Smooth muscle cell (in vitro differentiated cells): ENCODE data around the gene ALK. TPM values are rescaled to one million over a fixed set of nuclear protein-coding genes. Genes with fewer than 3 reads are reported as not detected.

Experiments used
- DNase-seq: peaks from one replicate; lab custom pipeline; 2025; ENCODE audit not compliant: unreplicated experiment; lab: John Stamatoyannopoulos, UW
- H2AFZ ChIP-seq: fragments of 200-600 bp; sonication (generic); 2 replicates; pipeline ENCODE4 v1.6.0; 2016; ENCODE audit warnings: antibody characterized with exemption, low read depth, mild to moderate bottlenecking
- H3F3A ChIP-seq: fragments of 200-600 bp; sonication (generic); 2 replicates; pipeline ENCODE4 v1.6.0; 2017; ENCODE audit warnings: antibody characterized with exemption, low read depth
- H3K27ac ChIP-seq: fragments of 200-600 bp; sonication (generic); 2 replicates; pipeline ENCODE4 v1.5.1; 2016; ENCODE audit warnings: low read depth, mild to moderate bottlenecking
- H3K27me3 ChIP-seq: fragments of 200-600 bp; sonication (generic); 2 replicates; pipeline ENCODE4 v1.6.1; 2016; ENCODE audit warnings: low read depth, mild to moderate bottlenecking
- H3K36me3 ChIP-seq: fragments of 200-600 bp; sonication (generic); 2 replicates; pipeline ENCODE4 v1.5.1; 2016; ENCODE audit warnings: low read depth
- H3K4me1 ChIP-seq: fragments of 200-600 bp; sonication (generic); 2 replicates; pipeline ENCODE4 v1.5.1; 2016; ENCODE audit warnings: low read depth
- H3K4me2 ChIP-seq: fragments of 200-600 bp; sonication (generic); 2 replicates; pipeline ENCODE4 v1.6.0; 2016; ENCODE audit warnings: mild to moderate bottlenecking
- H3K4me3 ChIP-seq: fragments of 200-600 bp; sonication (generic); 2 replicates; pipeline ENCODE4 v1.5.1; 2016; ENCODE audit warnings: mild to moderate bottlenecking
- H3K79me2 ChIP-seq: fragments of 200-600 bp; sonication (generic); 2 replicates; pipeline ENCODE4 v1.6.0; 2016; ENCODE audit warnings: low read depth, mild to moderate bottlenecking
- H3K9ac ChIP-seq: fragments of 200-600 bp; sonication (generic); 2 replicates; pipeline ENCODE4 v1.6.0; 2016; ENCODE audit warnings: low read depth
- H3K9me3 ChIP-seq: fragments of 200-600 bp; sonication (generic); replicated peaks from 2 replicates; pipeline ENCODE4 v1.5.1; 2016; ENCODE audit warnings: low read depth
- H4K20me1 ChIP-seq: fragments of 200-600 bp; sonication (generic); 2 replicates; pipeline ENCODE4 v1.6.0; 2016; ENCODE audit warnings: low read depth
- CTCF ChIP-seq: fragments of 200-600 bp; sonication (generic); IDR thresholded peaks from 2 replicates; pipeline ENCODE4 v1.5.1; 2017; ENCODE audit warnings: borderline replicate concordance, mild to moderate bottlenecking, antibody characterized with exemption; ENCODE audit not compliant: insufficient read depth, poor library complexity, severe bottlenecking
- WGBS: methylation state at CpG from one replicate; pipeline ENCODE4 v1.1.7; 2016; ENCODE audit warnings: low lambda C conversion rate; 5-methylcytosine and 5-hydroxymethylcytosine counted together
- polyA plus RNA-seq: library from polyadenylated mRNA; unstranded; fragments of >200 nt; fragmentation: Nextera tagmentation; extraction: Ambion mirVana; gene quantifications from 2 replicates; pipeline ENCODE4 v1.2.1, GENCODE V29; 2016
- total RNA-seq: library from RNA; depleted of rRNA; stranded (reverse); fragments of >200 nt; gene quantifications from 2 replicates; pipeline ENCODE4 v1.2.3, GENCODE V29; 2014

ALK gene
- total and polyA plus RNA-seq, 2 experiments from 2014 or later: 0.13 to 0.19 TPM

GRCh38 chr2:29518646-29519337 lies 402.6 kb downstream of the ALK start:
- no peak for TF ChIP-seq CTCF

GRCh38 chr2:29518010-29518409 lies 403.4 kb downstream of the ALK start:
- no peak for TF ChIP-seq CTCF
- no peaks in the 10 kb centered on the region for H3F3A ChIP-seq
- H4K20me1 ChIP-seq: no peaks in the 10 kb centered on the region
- no peaks in the 10 kb centered on the region for H3K4me1 ChIP-seq
- peaks cover 13% of the 10 kb centered on the region for H3K27me3 ChIP-seq
- WGBS: 63% methylated on average over 2 of the region's 2 CpGs
- DNase-seq: no peak
- H3K9ac ChIP-seq: no peak overlapping the region
- no peaks in the 10 kb centered on the region for H3K36me3 ChIP-seq
- H3K4me2 ChIP-seq: no peak overlapping the region
- no peak overlapping the region for H2AFZ ChIP-seq
- H3K9me3 ChIP-seq: no peaks in the 10 kb centered on the region
- no peak overlapping the region for H3K27ac ChIP-seq
- no peak overlapping the region for H3K4me3 ChIP-seq
- H3K79me2 ChIP-seq: no peaks in the 10 kb centered on the region

More at GRCh38 chr2:29518646-29519337, 402.6 kb downstream of the ALK start:
- H3K36me3 ChIP-seq: no peaks in the 10 kb centered on the region
- peaks cover 13% of the 10 kb centered on the region for H3K27me3 ChIP-seq
- no peaks in the 10 kb centered on the region for H3K79me2 ChIP-seq
- DNase-seq: no peak
- no peaks in the 10 kb centered on the region for H3K4me1 ChIP-seq
- no peaks in the 10 kb centered on the region for H4K20me1 ChIP-seq
- no peak overlapping the region for H3K4me3 ChIP-seq
- H3K4me2 ChIP-seq: no peak overlapping the region
- no peak overlapping the region for H3K27ac ChIP-seq
- no peaks in the 10 kb centered on the region for H3K9me3 ChIP-seq
- no peaks in the 10 kb centered on the region for H3F3A ChIP-seq
- WGBS: 100% methylated on average over 1 of the region's 1 CpG
- no peak overlapping the region for H2AFZ ChIP-seq
- H3K9ac ChIP-seq: no peak overlapping the region

GRCh38 chr2:29517413-29517812 lies 404.0 kb downstream of the ALK start:
- Histone ChIP-seq H3K27ac (no peak overlapping the region), H3K9ac (no peak overlapping the region), H3F3A (no peaks in the 10 kb centered on the region), H3K9me3 (no peaks in the 10 kb centered on the region), H2AFZ (no peak overlapping the region), H3K79me2 (no peaks in the 10 kb centered on the region), H3K27me3 (peaks cover 13% of the 10 kb centered on the region), H3K4me1 (no peaks in the 10 kb centered on the region), H4K20me1 (no peaks in the 10 kb centered on the region), H3K4me3 (no peak overlapping the region), H3K36me3 (no peaks in the 10 kb centered on the region), H3K4me2 (no peak overlapping the region)
- WGBS: 87% methylated on average over 2 of the region's 2 CpGs
- DNase-seq: no peak
- no peak for TF ChIP-seq CTCF

- Histone ChIP-seq H3K36me3 (no peaks in the 10 kb centered on the region), H3K4me3 (no peak overlapping the region), H3F3A (no peaks in the 10 kb centered on the region), H3K9me3 (no peaks in the 10 kb centered on the region), H3K9ac (no peak overlapping the region), H4K20me1 (no peaks in the 10 kb centered on the region), H3K4me1 (no peaks in the 10 kb centered on the region), H2AFZ (no peak overlapping the region), H3K27ac (no peak overlapping the region), H3K4me2 (no peak overlapping the region), H3K27me3 (peaks cover 8% of the 10 kb centered on the region), H3K79me2 (no peaks in the 10 kb centered on the region)
- TF ChIP-seq CTCF: no peak
- WGBS: 61% methylated on average over 2 of the region's 2 CpGs
- no peak for DNase-seq
Observed at GRCh38 chr2:29516767-29517166, 404.6 kb downstream of the ALK start.
